NAMALWA (cell line): ENCODE measurements around the gene TM6SF1.
"Not testable (repeated sequence)": the region's sequence is repeated elsewhere in the genome, so short reads cannot be mapped to it uniquely, and the experiment has no call there.

Experiments used
- DNase-seq: peaks from one replicate; pipeline ENCODE4 v3.0.0-alpha.2; 2015; ENCODE audit warnings: low spot score

The TM6SF1 gene

GRCh38 chr15:83088876-83089275, 18.6 kb upstream of the TM6SF1 start:
- no peak for DNase-seq

DNA sequence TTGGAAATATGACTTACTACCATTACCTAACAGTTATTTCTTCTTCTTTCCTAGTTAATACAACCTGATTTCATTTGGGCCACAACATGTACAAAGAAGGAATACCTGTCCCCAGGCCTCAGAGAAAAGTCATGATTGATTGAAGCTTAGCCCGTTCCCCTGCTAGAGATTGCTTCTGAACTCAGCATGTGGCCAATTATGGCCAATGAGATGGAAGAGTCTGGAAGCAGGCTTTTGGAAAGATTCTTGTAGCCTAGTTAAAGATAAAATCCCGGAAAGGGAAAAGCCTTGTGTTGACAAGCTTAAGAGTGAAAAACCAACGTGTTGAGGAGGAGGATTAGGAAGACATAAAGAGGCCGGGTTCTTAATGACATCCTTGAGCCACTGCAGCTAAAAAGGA, 17.0 kb upstream of the TM6SF1 start:
- no peak for DNase-seq

GRCh38 chr15:83091965-83092308, 15.5 kb upstream of the TM6SF1 start:
- DNase-seq, result not testable (repeated sequence)

DNA sequence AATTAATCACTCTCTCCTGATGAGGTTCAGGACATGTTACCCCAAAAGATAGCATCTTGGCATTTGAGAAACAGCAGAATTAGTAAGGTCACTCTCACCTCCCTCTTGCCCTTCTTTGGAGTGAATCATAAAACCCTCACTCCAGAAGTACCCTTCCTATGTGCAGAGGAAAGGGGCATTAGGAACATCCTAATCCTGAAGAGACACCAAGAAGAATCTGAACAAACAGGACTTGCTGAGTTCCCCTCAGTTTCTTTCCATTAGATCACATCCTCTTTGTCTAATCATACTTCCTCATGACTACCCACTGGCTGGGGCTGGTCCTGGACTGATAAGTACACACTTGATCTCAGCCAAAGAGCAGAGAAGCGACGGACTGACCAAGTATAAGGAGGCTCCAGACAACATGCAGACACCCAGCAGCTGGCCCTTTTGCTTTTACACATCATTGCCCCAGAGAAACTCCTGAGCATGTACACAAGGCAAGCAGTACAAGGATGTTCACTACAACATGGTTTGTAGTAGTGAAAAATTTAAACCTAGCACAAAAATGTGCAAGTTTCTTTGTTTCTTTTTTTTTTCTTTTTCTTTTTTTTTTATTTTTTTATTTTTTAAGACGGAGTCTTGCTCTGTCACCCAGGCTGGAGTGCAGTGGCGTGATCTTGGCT, 15.0 kb upstream of the TM6SF1 start:
- peak; percentile 53 for DNase-seq

DNA sequence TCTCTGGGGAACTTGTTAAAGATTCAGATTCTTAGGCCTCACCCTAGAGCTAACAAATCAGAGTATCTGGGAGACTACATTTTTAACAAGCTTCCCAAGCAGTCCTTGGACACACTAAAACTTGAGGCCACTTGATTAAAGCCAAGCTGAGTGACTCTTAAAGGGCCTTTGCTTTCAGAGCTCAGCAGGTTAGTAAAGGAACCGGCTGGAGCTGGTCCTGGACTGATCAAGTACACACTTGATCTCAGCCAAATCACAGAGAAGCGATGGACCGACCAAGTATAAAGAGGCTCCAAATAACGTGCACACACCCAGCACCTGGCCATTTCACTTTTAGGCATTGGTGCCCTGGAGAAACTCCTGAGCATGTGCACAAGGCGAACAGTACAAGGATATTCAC, 12.9 kb upstream of the TM6SF1 start:
- DNase-seq, result no peak

DNA sequence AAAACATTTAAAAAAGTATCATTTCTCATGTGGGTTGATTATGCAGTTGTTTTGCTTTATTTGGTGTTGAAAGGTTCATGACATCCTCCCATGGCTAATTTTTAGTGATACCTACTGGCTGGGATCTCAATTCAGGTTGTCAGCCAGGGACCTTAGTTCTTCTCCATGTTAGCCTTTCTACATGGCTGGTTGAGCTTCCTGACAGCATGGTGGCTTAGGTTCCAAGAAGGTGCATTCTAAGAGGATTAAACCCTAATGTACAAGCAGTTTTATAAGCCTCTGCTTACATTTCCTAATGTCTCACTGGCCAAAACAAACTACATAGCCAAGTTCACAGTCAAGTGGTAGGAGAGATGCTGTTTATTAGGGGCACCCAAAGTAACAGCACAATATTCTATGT, 9.4 kb upstream of the TM6SF1 start:
- DNase-seq, result no peak

DNA sequence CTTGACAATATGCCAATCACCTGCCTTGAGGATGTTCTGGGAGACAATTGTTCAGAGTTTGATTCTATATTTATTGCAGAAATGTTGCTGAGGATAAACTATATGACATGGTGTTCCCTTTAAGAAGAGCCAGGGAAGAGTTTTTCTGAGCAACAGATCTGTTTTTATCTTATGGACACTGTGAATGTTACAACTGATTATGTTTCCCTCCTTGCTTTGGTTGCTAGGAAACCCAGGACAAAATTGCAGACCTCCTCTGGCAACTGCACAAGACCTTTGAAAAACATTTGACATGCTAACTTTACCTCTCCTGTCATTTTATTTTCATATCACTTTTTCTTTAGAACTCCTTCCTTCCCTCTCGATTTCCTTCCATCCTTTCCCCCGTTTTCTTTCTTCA, 8.2 kb upstream of the TM6SF1 start:
- no peak for DNase-seq

GRCh38 chr15:83100097-83100646, 7.3 kb upstream of the TM6SF1 start:
- no peak for DNase-seq

DNA sequence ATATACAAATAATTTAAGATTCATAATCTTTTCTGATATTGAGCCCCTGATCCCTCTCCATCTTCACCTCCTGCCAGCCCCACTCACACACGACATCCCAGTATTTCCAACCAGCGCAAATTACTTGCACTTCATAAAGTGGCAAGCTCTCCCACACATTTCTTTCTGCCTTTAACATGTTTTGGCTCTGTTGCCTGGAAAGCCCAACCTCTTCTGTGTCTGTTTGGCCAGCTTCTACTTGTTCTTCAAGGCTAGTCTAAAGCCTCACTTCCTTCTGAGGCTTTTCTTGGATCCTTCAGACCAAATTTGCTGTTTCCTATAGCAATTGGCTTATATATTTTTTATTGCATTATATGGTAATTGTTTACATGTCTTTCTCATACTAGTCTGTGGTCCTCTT, 5.1 kb upstream of the TM6SF1 start:
- no peak for DNase-seq

DNA sequence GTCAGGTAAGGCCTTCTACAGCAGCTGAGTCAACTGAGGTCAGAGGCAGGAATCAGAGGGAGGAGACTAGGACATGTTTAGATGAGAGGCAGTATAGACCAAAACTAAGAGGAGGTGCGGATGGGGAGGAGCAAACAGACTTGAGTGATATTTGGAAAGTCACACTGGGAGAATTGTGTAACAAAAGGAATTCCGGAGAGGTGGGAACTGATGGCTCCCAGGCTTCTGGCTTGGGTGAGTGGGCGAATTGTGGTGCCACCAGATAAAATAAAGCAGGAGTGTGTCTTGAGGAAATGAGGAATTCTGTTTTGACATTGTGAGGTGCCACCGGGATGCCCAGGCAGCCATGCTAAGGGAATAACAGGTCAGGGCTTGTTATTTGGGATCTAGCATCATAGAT, 3.3 kb upstream of the TM6SF1 start:
- DNase-seq, result no peak

GRCh38 chr15:83105440-83105839, 2.0 kb upstream of the TM6SF1 start:
- no peak for DNase-seq

DNA sequence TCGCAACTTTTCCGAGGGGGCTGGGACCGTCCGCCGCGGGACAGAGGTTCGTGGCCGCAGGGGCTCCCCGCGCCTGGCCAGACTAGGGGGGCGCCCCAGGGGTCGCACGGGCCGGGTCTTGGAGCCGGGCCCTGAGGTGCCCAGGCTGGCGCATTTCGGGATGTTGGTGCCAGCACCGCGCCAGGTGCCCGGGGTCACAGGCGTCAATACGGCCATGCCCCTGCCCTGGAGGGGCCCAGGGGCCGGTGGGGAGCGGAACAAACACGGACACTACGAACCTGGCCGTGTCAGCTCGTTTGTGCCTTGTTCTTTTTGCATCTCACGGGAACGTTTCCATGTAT, 366 bp downstream of the TM6SF1 start:
- no peak for DNase-seq

GRCh38 chr15:83108266-83109219, 1.1 kb downstream of the TM6SF1 start:
- DNase-seq, result peak; percentile 88

- DNase-seq, result no peak
Observed at GRCh38 chr15:83109532-83109931, 2.1 kb downstream of the TM6SF1 start.

DNA sequence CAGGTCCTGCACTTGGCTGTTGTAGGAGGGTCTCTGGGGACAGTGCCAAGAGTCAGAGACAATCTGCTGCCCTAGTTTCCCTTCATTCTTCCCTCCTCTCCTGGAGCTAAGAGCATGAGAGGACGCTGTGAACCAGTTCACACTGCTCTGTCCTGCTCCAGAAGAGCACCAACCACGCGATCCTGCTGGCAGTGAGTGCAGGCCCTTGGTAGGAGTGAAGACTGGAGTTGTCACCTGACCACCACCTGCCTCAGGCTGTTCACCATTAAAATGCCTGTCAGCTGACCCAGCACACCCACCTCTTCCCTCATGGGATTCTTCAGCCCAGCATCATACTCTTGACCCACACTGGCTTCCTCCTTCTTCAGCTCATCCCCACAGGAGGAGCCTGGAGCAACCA, 2.9 kb downstream of the TM6SF1 start:
- DNase-seq, result no peak

DNA sequence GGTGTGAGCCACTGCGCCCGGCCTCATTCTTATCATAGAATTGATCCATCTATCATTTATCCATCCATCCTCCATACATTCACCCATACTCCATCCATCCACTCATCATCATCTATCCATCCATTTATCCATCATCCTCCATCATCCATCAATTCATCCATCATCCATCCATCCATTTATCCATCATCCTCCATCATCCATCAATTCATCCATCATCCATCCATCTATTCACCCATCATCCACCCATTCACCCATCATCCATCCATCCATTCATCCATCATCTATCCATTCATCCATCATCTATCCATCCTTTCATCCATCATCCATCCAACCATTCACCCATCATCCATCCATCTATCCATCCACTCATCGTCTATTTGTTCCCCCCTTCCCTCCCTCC, 3.7 kb downstream of the TM6SF1 start:
- no peak for DNase-seq

GRCh38 chr15:83112233-83112955, 4.9 kb downstream of the TM6SF1 start:
- no peak for DNase-seq

DNA sequence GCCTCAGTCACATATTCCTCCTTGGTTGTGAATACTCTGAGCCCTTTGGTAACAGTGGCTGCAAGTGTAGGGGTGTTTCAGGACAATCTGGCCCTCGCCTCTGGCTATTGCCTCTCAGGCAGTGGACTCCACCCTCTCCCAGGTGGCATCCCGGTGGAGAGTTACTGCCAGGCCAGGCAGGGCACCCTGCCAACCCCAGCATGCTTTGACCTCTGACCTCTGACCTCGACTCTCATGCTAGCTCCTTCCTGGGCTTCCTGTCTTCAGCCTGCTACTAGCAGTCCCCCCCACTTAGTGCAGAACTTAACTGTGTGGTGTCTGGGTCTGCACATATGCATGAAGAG, 5.5 kb downstream of the TM6SF1 start:
- no peak for DNase-seq

DNA sequence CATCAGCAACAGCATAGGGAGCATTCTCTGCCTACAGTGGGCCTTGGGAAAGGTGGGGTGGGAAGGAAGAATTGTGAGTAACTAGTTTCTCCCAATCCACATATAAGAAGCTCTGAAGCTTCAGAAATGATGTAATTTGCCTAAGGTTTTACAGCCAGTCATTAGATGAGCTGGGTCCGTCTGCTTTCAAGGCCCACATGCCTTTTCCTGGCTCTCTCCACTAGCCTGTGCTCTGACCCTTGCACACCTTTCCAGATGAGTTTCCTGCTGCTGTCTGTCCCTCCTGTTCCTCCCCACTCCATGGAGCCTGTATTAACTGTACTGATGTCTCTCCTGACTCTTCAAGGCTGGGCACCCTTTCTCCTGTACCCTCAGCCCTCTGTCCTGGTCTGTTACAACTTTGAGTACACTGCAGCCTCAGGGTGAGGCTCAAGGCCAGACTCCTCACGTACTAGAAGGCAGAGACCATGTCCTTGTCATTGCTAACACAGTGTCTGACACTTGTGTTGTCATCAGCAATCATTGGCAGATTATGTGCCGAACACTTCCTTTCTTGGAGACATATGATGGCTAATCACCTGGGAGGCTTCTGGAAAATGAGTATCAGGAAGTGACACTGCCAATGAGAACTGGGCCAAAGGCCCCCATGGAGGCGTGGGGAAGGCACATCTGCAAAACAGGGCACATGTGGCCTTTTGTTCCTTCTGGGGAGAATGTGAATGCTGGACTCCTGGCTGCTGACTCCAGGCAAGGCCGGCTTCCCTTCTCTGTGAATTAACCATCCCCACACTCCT, 6.6 kb downstream of the TM6SF1 start:
- DNase-seq, result no peak

DNA sequence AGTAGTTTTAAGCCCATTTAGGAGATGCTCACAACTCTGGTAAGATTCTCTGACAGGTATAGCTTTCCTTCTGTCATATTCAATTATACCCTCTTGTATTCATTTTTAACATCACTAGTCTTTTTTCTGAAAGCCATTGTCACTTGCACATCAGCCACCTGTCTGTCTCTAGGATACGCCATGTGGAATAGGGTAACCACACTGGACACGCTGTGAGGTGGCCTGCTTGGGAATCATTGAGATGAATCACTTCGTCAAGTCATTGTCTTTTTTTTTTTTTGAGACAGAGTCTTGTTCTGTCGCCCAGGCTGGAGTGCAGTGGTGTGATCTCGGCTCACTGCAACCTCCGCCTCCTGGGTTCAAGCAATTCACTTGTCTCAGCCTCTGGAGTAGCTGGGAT, 7.4 kb downstream of the TM6SF1 start:
- DNase-seq, result no peak

- no peak for DNase-seq
Observed at GRCh38 chr15:83115410-83115809, 8.0 kb downstream of the TM6SF1 start.
